ENCODE measurements around the gene RPL9.

- TF ChIP-seq CTCF (IDR thresholded peaks at IDR 0.05) (no peak), POLR2A (IDR thresholded peaks at IDR 0.05) (no peak)
Observed at GRCh38 chr4:39466747-39467146, 8.0 kb upstream of the RPL9 start.

All from esophagus squamous epithelium (tissue), 4 donors.